OCI-LY3 (cell line): ENCODE measurements around the gene ERC2.
"Not testable (repeated sequence)": the region's sequence is repeated elsewhere in the genome, so short reads cannot be mapped to it uniquely, and the experiment has no call there.

Experiments used
- H2AFZ ChIP-seq: fragments of 200-600, 300-600 bp; shearing (Covaris generic); 2 replicates; pipeline ENCODE4 v1.6.0; 2014; ENCODE audit warnings: antibody characterized with exemption, low read depth, low read length
- H3K27ac ChIP-seq: fragments of 200-600, 300-600 bp; sonication (generic); 2 replicates; pipeline ENCODE4 v1.5.1; 2014; ENCODE audit warnings: mild to moderate bottlenecking, low read length, moderate library complexity, mixed read lengths
- H3K27me3 ChIP-seq: fragments of 200-600, 300-600 bp; sonication (generic); 2 replicates; pipeline ENCODE4 v1.6.1; 2014; ENCODE audit warnings: low read depth, low read length, mixed read lengths
- H3K36me3 ChIP-seq: fragments of 200-600, 300-600 bp; sonication (generic); replicated peaks from 2 replicates; pipeline ENCODE3; 2014; ENCODE audit warnings: low read depth, low read length, mixed read lengths
- H3K4me1 ChIP-seq: fragments of 300-600, 200-600 bp; sonication (generic); 2 replicates; pipeline ENCODE4 v1.6.1; 2014; ENCODE audit warnings: low read length, mixed read lengths
- H3K4me2 ChIP-seq: fragments of 200-600, 300-600 bp; sonication (generic); 2 replicates; pipeline ENCODE4 v1.6.1; 2014; ENCODE audit warnings: low read length, mixed read lengths
- H3K4me3 ChIP-seq: fragments of 300-600, 200-600 bp; sonication (generic); 2 replicates; pipeline ENCODE4 v1.5.1; 2014; ENCODE audit warnings: antibody characterized with exemption, mild to moderate bottlenecking, low read length, moderate library complexity
- H3K79me2 ChIP-seq: fragments of 300-600, 200-600 bp; shearing (Covaris generic); 2 replicates; pipeline ENCODE4 v1.6.1; 2014; ENCODE audit warnings: mild to moderate bottlenecking, low read length, mixed read lengths
- H3K9ac ChIP-seq: fragments of 300-600, 200-600 bp; shearing (Covaris generic); 2 replicates; pipeline ENCODE4 v1.6.0; 2014; ENCODE audit warnings: mild to moderate bottlenecking, low read length, moderate library complexity
- H3K9me3 ChIP-seq: fragments of 200-600, 300-600 bp; shearing (Covaris generic); 2 replicates; pipeline ENCODE4 v1.6.1; 2014; ENCODE audit warnings: low read length, mixed read lengths; ENCODE audit not compliant: insufficient read depth
- H4K20me1 ChIP-seq: fragments of 200-600, 300-600 bp; sonication (generic); 2 replicates; pipeline ENCODE4 v1.6.1; 2016; ENCODE audit warnings: low read length, mixed read lengths; ENCODE audit not compliant: insufficient read depth
- EZH2phosphoT487 ChIP-seq: fragments of 200-600 bp; shearing (Covaris generic); IDR thresholded peaks from 2 replicates; pipeline ENCODE4 v1.6.1; 2018; ENCODE audit warnings: antibody characterized with exemption, mixed run types, low read depth
- TF ChIP-seq, protein P1 (sequence below): fragments of 200-600, 300-600 bp; sonication (generic); IDR thresholded peaks from 2 replicates; pipeline ENCODE4 v1.5.1; 2014; ENCODE audit warnings: antibody characterized with exemption, low read length, low read depth

The ERC2 gene

GRCh38 chr3:55505776-55506175 lies 962.5 kb downstream of the ERC2 start:
- Histone ChIP-seq H3K27me3 (peaks cover 11% of the 10 kb centered on the region; the same call in 1 of the 2 replicates), H3K79me2 (no peaks in the 10 kb centered on the region), H4K20me1 (no peaks in the 10 kb centered on the region), H3K36me3 (no peaks in the 10 kb centered on the region), H3K9ac (no peak overlapping the region), H3K27ac (no peak overlapping the region), H3K9me3 (no peaks in the 10 kb centered on the region), H2AFZ (no peak overlapping the region), H3K4me3 (no peak overlapping the region), H3K4me1 (no peaks in the 10 kb centered on the region), H3K4me2 (no peak overlapping the region)
- no peak for TF ChIP-seq EZH2phosphoT487
- TF ChIP-seq, protein P1, sequence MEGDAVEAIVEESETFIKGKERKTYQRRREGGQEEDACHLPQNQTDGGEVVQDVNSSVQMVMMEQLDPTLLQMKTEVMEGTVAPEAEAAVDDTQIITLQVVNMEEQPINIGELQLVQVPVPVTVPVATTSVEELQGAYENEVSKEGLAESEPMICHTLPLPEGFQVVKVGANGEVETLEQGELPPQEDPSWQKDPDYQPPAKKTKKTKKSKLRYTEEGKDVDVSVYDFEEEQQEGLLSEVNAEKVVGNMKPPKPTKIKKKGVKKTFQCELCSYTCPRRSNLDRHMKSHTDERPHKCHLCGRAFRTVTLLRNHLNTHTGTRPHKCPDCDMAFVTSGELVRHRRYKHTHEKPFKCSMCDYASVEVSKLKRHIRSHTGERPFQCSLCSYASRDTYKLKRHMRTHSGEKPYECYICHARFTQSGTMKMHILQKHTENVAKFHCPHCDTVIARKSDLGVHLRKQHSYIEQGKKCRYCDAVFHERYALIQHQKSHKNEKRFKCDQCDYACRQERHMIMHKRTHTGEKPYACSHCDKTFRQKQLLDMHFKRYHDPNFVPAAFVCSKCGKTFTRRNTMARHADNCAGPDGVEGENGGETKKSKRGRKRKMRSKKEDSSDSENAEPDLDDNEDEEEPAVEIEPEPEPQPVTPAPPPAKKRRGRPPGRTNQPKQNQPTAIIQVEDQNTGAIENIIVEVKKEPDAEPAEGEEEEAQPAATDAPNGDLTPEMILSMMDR = no peak

DNA sequence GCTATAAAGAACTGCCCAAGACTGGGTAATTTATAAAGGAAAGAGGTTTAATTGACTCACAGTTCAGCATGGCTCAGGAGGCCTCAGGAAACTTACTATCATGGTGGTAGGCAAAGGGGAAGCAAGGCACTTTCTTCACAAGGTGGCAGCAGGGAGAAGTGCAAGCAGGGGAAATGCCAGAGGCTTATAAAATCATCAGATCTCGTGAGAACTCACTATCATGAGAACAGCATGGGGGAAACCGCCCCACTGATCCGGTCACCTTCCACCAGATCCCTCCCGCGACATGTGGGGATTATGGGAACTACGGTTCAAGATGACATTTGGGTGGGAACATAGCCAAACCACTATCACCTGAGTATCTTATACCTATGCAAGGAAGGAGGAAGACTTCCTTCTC lies 963.2 kb downstream of the ERC2 start:
- not testable (repeated sequence) for H3K4me2 ChIP-seq, H3K27ac ChIP-seq, H4K20me1 ChIP-seq, H3K9me3 ChIP-seq, H3K9ac ChIP-seq, H3K4me3 ChIP-seq, H3K4me1 ChIP-seq, H3K79me2 ChIP-seq, H3K27me3 ChIP-seq, H3K36me3 ChIP-seq
- TF ChIP-seq, protein P1 = peak; percentile 49
- H2AFZ ChIP-seq = peak overlapping the region; percentile 19; the same call in 1 of the 2 replicates

- Histone ChIP-seq H2AFZ (no peak overlapping the region), H3K4me3 (no peak overlapping the region), H4K20me1 (no peaks in the 10 kb centered on the region), H3K9ac (no peak overlapping the region), H3K9me3 (no peaks in the 10 kb centered on the region), H3K4me1 (no peaks in the 10 kb centered on the region), H3K36me3 (no peaks in the 10 kb centered on the region), H3K79me2 (no peaks in the 10 kb centered on the region), H3K27me3 (peaks cover 8% of the 10 kb centered on the region; the same call in 1 of the 2 replicates), H3K4me2 (no peak overlapping the region), H3K27ac (no peak overlapping the region)
- TF ChIP-seq, protein P1 = no peak
- no peak for TF ChIP-seq EZH2phosphoT487
Observed at GRCh38 chr3:55501905-55502304, 966.4 kb downstream of the ERC2 start.

DNA sequence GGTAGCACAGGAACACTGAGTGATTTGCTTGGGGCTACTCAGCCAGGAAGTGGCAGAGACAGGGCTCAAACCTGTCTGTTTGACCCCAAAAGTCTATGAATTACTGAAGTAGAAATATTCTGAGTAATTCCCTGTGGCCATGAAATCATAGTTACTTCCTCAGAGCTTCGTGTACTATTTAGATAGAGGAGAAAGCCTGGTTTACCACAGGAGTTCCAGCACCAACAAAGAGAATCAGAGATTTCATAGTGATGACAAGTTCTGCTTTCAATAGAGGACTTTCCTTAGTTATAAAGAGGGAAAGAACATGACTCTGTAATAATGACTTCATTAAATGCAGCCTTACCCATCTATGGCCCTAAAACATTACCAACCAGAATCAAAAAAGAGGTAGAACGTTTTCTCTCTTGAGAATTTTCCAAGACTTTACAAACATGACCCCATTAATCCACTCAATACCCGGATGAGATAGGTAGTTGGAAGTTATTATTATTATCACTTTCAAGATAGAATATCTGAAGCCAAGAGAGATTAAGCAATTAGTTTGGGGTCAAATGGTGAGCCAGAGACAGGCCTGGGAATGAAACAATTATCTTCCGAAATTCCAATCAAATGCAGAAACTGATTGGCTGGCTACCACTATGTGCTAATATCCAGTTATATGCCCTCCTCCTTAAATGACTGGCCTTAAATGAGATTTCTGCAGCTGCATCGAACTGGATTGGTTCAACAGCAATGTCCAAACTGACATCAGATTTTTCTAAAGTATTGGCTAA lies 967.5 kb downstream of the ERC2 start:
- no peaks in the 10 kb centered on the region for H3K79me2 ChIP-seq
- no peak overlapping the region for H2AFZ ChIP-seq
- no peak overlapping the region for H3K4me3 ChIP-seq
- no peak overlapping the region for H3K27ac ChIP-seq
- no peak overlapping the region for H3K9ac ChIP-seq
- H3K9me3 ChIP-seq = no peaks in the 10 kb centered on the region
- H3K36me3 ChIP-seq = no peaks in the 10 kb centered on the region
- TF ChIP-seq, protein P1 = no peak
- no peak for TF ChIP-seq EZH2phosphoT487
- no peak overlapping the region for H3K4me2 ChIP-seq
- H4K20me1 ChIP-seq = no peaks in the 10 kb centered on the region
- peaks cover 8% of the 10 kb centered on the region; the same call in 1 of the 2 replicates for H3K27me3 ChIP-seq
- H3K4me1 ChIP-seq = no peaks in the 10 kb centered on the region
